K562 (cell line): ENCODE measurements around the gene NT5C3B. TPM values are rescaled to one million over a fixed set of nuclear protein-coding genes. Genes with fewer than 3 reads are reported as not detected.
A peak's percentile ranks its signal among the peaks of the same experiment; 100 is the strongest.

Experiments used
- CHD1 ChIP-seq: fragments of 200-600 bp; sonication (generic); IDR thresholded peaks from one replicate; pipeline ENCODE4 v1.6.1; 2012; ENCODE audit warnings: mild to moderate bottlenecking, moderate library complexity, low read length, inconsistent platforms
- HCFC1 ChIP-seq: IDR thresholded peaks from 2 replicates; pipeline ENCODE4 v1.6.1; 2012; ENCODE audit warnings: low read depth, low read length, improper control_type of control experiment
- JUN ChIP-seq, 2 experiments: sonication (generic) in 1 of 2; formaldehyde crosslinking in 1 of 2; IDR thresholded peaks; 2 replicates each; pipeline versions ENCODE4 v1.6.1 to v1.8.0; 2012 to 2022; ENCODE audit warnings: borderline replicate concordance in 2 of 2, mild to moderate bottlenecking in 2 of 2, improper control_type of control experiment in 1 of 2, low read depth in 1 of 2, low read length in 1 of 2, missing genetic modification reagents in 1 of 2
- MBD2 ChIP-seq: sonication (generic); IDR thresholded peaks from 2 replicates; pipeline ENCODE4 v1.6.1; 2016; ENCODE audit warnings: low read depth, borderline replicate concordance
- NEUROD1 ChIP-seq: fragments of 150-350 bp; IDR thresholded peaks from 2 replicates; pipeline ENCODE4 v1.6.1; 2014; ENCODE audit warnings: borderline replicate concordance, low read length, low read depth; ENCODE audit not compliant: partially characterized antibody
- NFYB ChIP-seq: IDR thresholded peaks from 2 replicates; pipeline ENCODE4 v1.6.1; 2011; ENCODE audit warnings: mild to moderate bottlenecking, moderate library complexity; ENCODE audit not compliant: insufficient read length; ENCODE audit errors: extremely low read depth
- NR2C2 ChIP-seq, 2 experiments: fragments of 200-800 bp in 1 of 2; sonication (Bioruptor generic) in 1 of 2; sonication (generic) in 1 of 2; formaldehyde crosslinking in 1 of 2; IDR thresholded peaks; 2 replicates each; pipeline versions ENCODE4 v1.6.1 to v1.8.0; 2016 to 2022; ENCODE audit warnings: mild to moderate bottlenecking in 1 of 2, missing compliant biosample characterization in 1 of 2, missing genetic modification characterization in 1 of 2, missing genetic modification reagents in 1 of 2
- PBX2 ChIP-seq, 2 experiments: IDR thresholded peaks in 1 of 2; conservative IDR thresholded peaks in 1 of 2; 2 replicates each; pipeline ENCODE4 v1.6.1; 2016; ENCODE audit warnings: low read depth in 2 of 2, mild to moderate bottlenecking in 1 of 2, missing compliant biosample characterization in 1 of 2, missing genetic modification characterization in 1 of 2, moderate library complexity in 1 of 2
- RB1 ChIP-seq: fragments of 450-650 bp; IDR thresholded peaks from 2 replicates; pipeline ENCODE4 v1.6.1; 2017; ENCODE audit warnings: low read depth, mild to moderate bottlenecking
- RBFOX2 ChIP-seq: fragments of 200-400 bp; formaldehyde crosslinking; IDR thresholded peaks from 2 replicates; pipeline ENCODE4 v1.6.1; 2017; ENCODE audit warnings: low read depth, mild to moderate bottlenecking, low read length, moderate library complexity
- TARDBP ChIP-seq: fragments of 450-650 bp; IDR thresholded peaks from 2 replicates; pipeline ENCODE4 v1.6.1; 2016
- ZNF766 ChIP-seq: fragments of 200-800 bp; sonication (Bioruptor generic); conservative IDR thresholded peaks from 2 replicates; pipeline ENCODE4 v1.6.1; 2016; ENCODE audit warnings: missing genetic modification characterization, missing compliant biosample characterization
- polyA plus RNA-seq, 8 experiments: library from polyadenylated mRNA; depleted of rRNA in 4 of 8; stranded (reverse) in 5 of 8; unstranded in 3 of 8; fragments of >200 nt; fragmentation: Nextera tagmentation in 2 of 8; fragmentation: Illumina TruSeq in 1 of 8; extraction: Ambion mirVana in 2 of 8; extraction: Trizol in 1 of 8; gene quantifications; 2 replicates each; pipeline versions ENCODE4 v1.2.1 to v1.2.3, GENCODE V29; 2011 to 2014; ENCODE audit warnings: inconsistent platforms in 1 of 8, missing spikeins in 1 of 8
- total RNA-seq, 7 experiments: library from RNA; depleted of rRNA in 6 of 7; stranded (reverse); fragments of >200 nt in 6 of 7; fragmentation: Illumina TruSeq in 2 of 7; extraction: Trizol in 2 of 7; gene quantifications; 2 replicates each; pipeline versions ENCODE4 v1.2.1 to v1.2.3, GENCODE V29; 2011 to 2021; ENCODE audit warnings: low replicate concordance in 1 of 7
- TF ChIP-seq, protein P1 (sequence below), 2 experiments: fragments of 450-650 bp; formaldehyde crosslinking in 1 of 2; IDR thresholded peaks; 2 replicates each; pipeline versions ENCODE4 v1.4.0 to v1.6.1; 2014 to 2020; ENCODE audit warnings: mild to moderate bottlenecking in 2 of 2, borderline replicate concordance in 1 of 2, low read depth in 1 of 2

The NT5C3B gene
- total and polyA plus RNA-seq, 9 of the 15 experiments (the other 6 are each of a cell fraction or from before 2014, with no cell fraction given), result 2.0 to 166 (median 85.0) TPM

GRCh38 chr17:41786227-41787020 lies 49.6 kb downstream of the NT5C3B start, which contains the start of gene JUP (continued):
- TF ChIP-seq PBX2 (CRISPR knock-in tag; IDR thresholded peaks at IDR 0.05; ENCODE audit: low read depth) (peak; percentile 94), PBX2 (tag; conservative IDR thresholded peaks at IDR 0.05; ENCODE audit: low read depth) (peak; percentile 100), CHD1 (peak; percentile 41), MBD2 (peak; percentile 99), NFYB (peak; percentile 75), JUN (IDR thresholded peaks at IDR 0.05; ENCODE audit: borderline replicate concordance, low read depth, low read length) (no peak; the same call in 1 of the 2 replicates), JUN (CRISPR knock-in tag; IDR thresholded peaks at IDR 0.05; ENCODE audit: borderline replicate concordance) (0 out of 2 replicates have a peak, but pooled peaks have one; percentile 49), NEUROD1 (peak; percentile 99), ZNF766 (0 out of 2 replicates have a peak, but pooled peaks have one; percentile 38), TARDBP (peak; percentile 79; the same call in 1 of the 2 replicates), RBFOX2 (peak; percentile 98), NR2C2 (CRISPR knock-in tag; IDR thresholded peaks at IDR 0.05) (0 out of 2 replicates have a peak, but pooled peaks have one; percentile 18), NR2C2 (tag; IDR thresholded peaks at IDR 0.05) (0 out of 2 replicates have a peak, but pooled peaks have one; percentile 35), RB1 (peak; percentile 92), HCFC1 (no peak)
- TF ChIP-seq, protein P1, sequence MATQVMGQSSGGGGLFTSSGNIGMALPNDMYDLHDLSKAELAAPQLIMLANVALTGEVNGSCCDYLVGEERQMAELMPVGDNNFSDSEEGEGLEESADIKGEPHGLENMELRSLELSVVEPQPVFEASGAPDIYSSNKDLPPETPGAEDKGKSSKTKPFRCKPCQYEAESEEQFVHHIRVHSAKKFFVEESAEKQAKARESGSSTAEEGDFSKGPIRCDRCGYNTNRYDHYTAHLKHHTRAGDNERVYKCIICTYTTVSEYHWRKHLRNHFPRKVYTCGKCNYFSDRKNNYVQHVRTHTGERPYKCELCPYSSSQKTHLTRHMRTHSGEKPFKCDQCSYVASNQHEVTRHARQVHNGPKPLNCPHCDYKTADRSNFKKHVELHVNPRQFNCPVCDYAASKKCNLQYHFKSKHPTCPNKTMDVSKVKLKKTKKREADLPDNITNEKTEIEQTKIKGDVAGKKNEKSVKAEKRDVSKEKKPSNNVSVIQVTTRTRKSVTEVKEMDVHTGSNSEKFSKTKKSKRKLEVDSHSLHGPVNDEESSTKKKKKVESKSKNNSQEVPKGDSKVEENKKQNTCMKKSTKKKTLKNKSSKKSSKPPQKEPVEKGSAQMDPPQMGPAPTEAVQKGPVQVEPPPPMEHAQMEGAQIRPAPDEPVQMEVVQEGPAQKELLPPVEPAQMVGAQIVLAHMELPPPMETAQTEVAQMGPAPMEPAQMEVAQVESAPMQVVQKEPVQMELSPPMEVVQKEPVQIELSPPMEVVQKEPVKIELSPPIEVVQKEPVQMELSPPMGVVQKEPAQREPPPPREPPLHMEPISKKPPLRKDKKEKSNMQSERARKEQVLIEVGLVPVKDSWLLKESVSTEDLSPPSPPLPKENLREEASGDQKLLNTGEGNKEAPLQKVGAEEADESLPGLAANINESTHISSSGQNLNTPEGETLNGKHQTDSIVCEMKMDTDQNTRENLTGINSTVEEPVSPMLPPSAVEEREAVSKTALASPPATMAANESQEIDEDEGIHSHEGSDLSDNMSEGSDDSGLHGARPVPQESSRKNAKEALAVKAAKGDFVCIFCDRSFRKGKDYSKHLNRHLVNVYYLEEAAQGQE (IDR thresholded peaks at IDR 0.05; ENCODE audit: borderline replicate concordance), result peak; percentile 65
- TF ChIP-seq, protein P1 (CRISPR knock-in tag; IDR thresholded peaks at IDR 0.05; ENCODE audit: low read depth), result 0 out of 2 replicates have a peak, but pooled peaks have one; percentile 10
